NOMO-1 treated with dmso at 0.1 percent for 144 hours (cell line): ENCODE results near the gene CHST9.
"Not testable (repeated sequence)": the region's sequence is repeated elsewhere in the genome, so short reads cannot be mapped to it uniquely, and the experiment has no call there.

Source experiments
- DNase-seq: peaks from one replicate; lab custom pipeline; 2025; ENCODE audit not compliant: unreplicated experiment; lab: John Stamatoyannopoulos, UW

CHST9 gene

GRCh38 chr18:27185025-27185763, at the start of gene CHST9:
Gene CHST9, minus strand, starts transcription at chr18:27185308. Its CDS starts 42,499 bp downstream, at chr18:27142809.
- DNase-seq: no peak

- DNase-seq: not testable (repeated sequence)
Measured at GRCh38 chr18:27232355-27232754, 47.2 kb upstream of the CHST9 start.

GRCh38 chr18:27231671-27232070, 46.6 kb upstream of the CHST9 start:
- DNase-seq: not testable (repeated sequence)

- DNase-seq: not testable (repeated sequence)
Measured at GRCh38 chr18:27231221-27231620, 46.1 kb upstream of the CHST9 start.

GRCh38 chr18:27227721-27228120, 42.6 kb upstream of the CHST9 start:
- no peak for DNase-seq

GRCh38 chr18:27226556-27227075, 41.5 kb upstream of the CHST9 start:
- no peak for DNase-seq

GRCh38 chr18:27225947-27226481, 40.9 kb upstream of the CHST9 start:
- no peak for DNase-seq

- no peak for DNase-seq
Measured at GRCh38 chr18:27223526-27224291, 38.6 kb upstream of the CHST9 start.

- no peak for DNase-seq
Measured at GRCh38 chr18:27214831-27215230, 29.7 kb upstream of the CHST9 start.

GRCh38 chr18:27213123-27213717, 28.1 kb upstream of the CHST9 start:
- DNase-seq: no peak

GRCh38 chr18:27211569-27211968, 26.5 kb upstream of the CHST9 start:
- DNase-seq: no peak

GRCh38 chr18:27206411-27206810, 21.3 kb upstream of the CHST9 start:
- DNase-seq: no peak

- DNase-seq: no peak
Measured at GRCh38 chr18:27202741-27203140, 17.6 kb upstream of the CHST9 start.

- no peak for DNase-seq
Measured at GRCh38 chr18:27198036-27198435, 12.9 kb upstream of the CHST9 start.

- DNase-seq: no peak
Measured at GRCh38 chr18:27188309-27188708, 3.2 kb upstream of the CHST9 start.

GRCh38 chr18:27185897-27186296, 789 bp upstream of the CHST9 start:
- DNase-seq: no peak

GRCh38 chr18:27184115-27185024, 738 bp downstream of the CHST9 start:
- DNase-seq: no peak

GRCh38 chr18:27181726-27182125, 3.4 kb downstream of the CHST9 start:
- DNase-seq: no peak

GRCh38 chr18:27178424-27178823, 6.7 kb downstream of the CHST9 start:
- DNase-seq: no peak

- DNase-seq: no peak
Measured at GRCh38 chr18:27175914-27176313, 9.2 kb downstream of the CHST9 start.
